ENCODE data around the gene NLRP1.

NLRP1 gene

GRCh38 chr17:5467416-5467815, 116.9 kb downstream of the NLRP1 start:
- no peaks in the 10 kb centered on the region for H3K9me3 ChIP-seq (ENCODE audit: insufficient read depth, low read length)
- H3K4me1 ChIP-seq (ENCODE audit: low read length) = peaks cover 9% of the 10 kb centered on the region
- H3K9ac ChIP-seq (ENCODE audit: low read length) = peak overlapping the region; percentile 95
- peak overlapping the region; percentile 99 for H3K4me3 ChIP-seq (ENCODE audit: low read length)
- peaks cover 64% of the 10 kb centered on the region for H3K79me2 ChIP-seq (ENCODE audit: low read length)
- H4K20me1 ChIP-seq (ENCODE audit: insufficient read depth, low read length) = peaks cover 8% of the 10 kb centered on the region; the same call in 1 of the 2 replicates
- peaks cover 5% of the 10 kb centered on the region for H3K36me3 ChIP-seq (replicated peaks; ENCODE audit: low read depth, low read length)
- H3K4me2 ChIP-seq (ENCODE audit: low read length) = peak overlapping the region; percentile 81
- peak overlapping the region; percentile 57; the same call in 1 of the 2 replicates for H3K27ac ChIP-seq (ENCODE audit: low read length)
- H3K27me3 ChIP-seq (ENCODE audit: low read depth, low read length) = no peaks in the 10 kb centered on the region
- H2AFZ ChIP-seq (ENCODE audit: low read depth, low read length) = no peak overlapping the region
- TF ChIP-seq CTCF (IDR thresholded peaks at IDR 0.05; ENCODE audit: low read depth, low read length) = no peak
- TF ChIP-seq EZH2phosphoT487 (IDR thresholded peaks at IDR 0.05; ENCODE audit: low read depth) = no peak

- Histone ChIP-seq H3K27me3 (ENCODE audit: low read depth, low read length) (no peaks in the 10 kb centered on the region), H3K36me3 (replicated peaks; ENCODE audit: low read depth, low read length) (peaks cover 4% of the 10 kb centered on the region), H3K4me2 (ENCODE audit: low read length) (peak overlapping the region; percentile 81; the same call in 1 of the 2 replicates), H3K27ac (ENCODE audit: low read length) (no peak overlapping the region), H3K79me2 (ENCODE audit: low read length) (peaks cover 68% of the 10 kb centered on the region), H3K4me3 (ENCODE audit: low read length) (peak overlapping the region; percentile 99), H3K9ac (ENCODE audit: low read length) (0 out of 2 replicates have a peak overlapping the region, but pooled peaks have one; percentile 95), H3K4me1 (ENCODE audit: low read length) (peaks cover 9% of the 10 kb centered on the region), H2AFZ (ENCODE audit: low read depth, low read length) (no peak overlapping the region), H3K9me3 (ENCODE audit: insufficient read depth, low read length) (no peaks in the 10 kb centered on the region), H4K20me1 (ENCODE audit: insufficient read depth, low read length) (peaks cover 8% of the 10 kb centered on the region; the same call in 1 of the 2 replicates)
- TF ChIP-seq EZH2phosphoT487 (IDR thresholded peaks at IDR 0.05; ENCODE audit: low read depth) (no peak), CTCF (IDR thresholded peaks at IDR 0.05; ENCODE audit: low read depth, low read length) (no peak)
Observed at GRCh38 chr17:5466295-5466694, 118.0 kb downstream of the NLRP1 start.

GRCh38 chr17:5464717-5465507, 119.4 kb downstream of the NLRP1 start:
- TF ChIP-seq CTCF (IDR thresholded peaks at IDR 0.05; ENCODE audit: low read depth, low read length) = no peak
- Histone ChIP-seq H3K4me1 (ENCODE audit: low read length) (peaks cover 9% of the 10 kb centered on the region), H3K9ac (ENCODE audit: low read length) (no peak overlapping the region), H3K27ac (ENCODE audit: low read length) (no peak overlapping the region), H3K27me3 (ENCODE audit: low read depth, low read length) (no peaks in the 10 kb centered on the region), H3K36me3 (replicated peaks; ENCODE audit: low read depth, low read length) (peaks cover 4% of the 10 kb centered on the region), H3K79me2 (ENCODE audit: low read length) (peaks cover 73% of the 10 kb centered on the region), H3K9me3 (ENCODE audit: insufficient read depth, low read length) (no peaks in the 10 kb centered on the region), H2AFZ (ENCODE audit: low read depth, low read length) (no peak overlapping the region), H3K4me2 (ENCODE audit: low read length) (no peak overlapping the region), H4K20me1 (ENCODE audit: insufficient read depth, low read length) (peaks cover 8% of the 10 kb centered on the region; the same call in 1 of the 2 replicates), H3K4me3 (ENCODE audit: low read length) (no peak overlapping the region)

Measured in OCI-LY3 (cell line).